LNCaP clone FGC (cell line): ENCODE results near the gene SLFN12.

ENCODE experiments used
- DNase-seq: peaks from one replicate; pipeline ENCODE4 v3.0.0-alpha.2; 2011; ENCODE audit warnings: low read depth
- H3K4me3 ChIP-seq: 2 replicates; pipeline ENCODE4 v1.5.1; 2011; ENCODE audit warnings: mild to moderate bottlenecking, low read depth, low read length, control low read depth
- TF ChIP-seq, protein P1 (sequence below): IDR thresholded peaks from 2 replicates; pipeline ENCODE4 v1.5.1; 2012; ENCODE audit warnings: mild to moderate bottlenecking; ENCODE audit not compliant: control insufficient read depth, insufficient read depth; ENCODE audit errors: extremely low read depth

Gene SLFN12

GRCh38 chr17:35432176-35433074 lies at the start of gene SLFN12:
TSS of gene SLFN12 (minus strand) at chr17:35432500. CDS start at chr17:35423028, 9,472 bp downstream.
- no peak within 1 kb of the TSS for H3K4me3 ChIP-seq
- TF ChIP-seq, protein P1, sequence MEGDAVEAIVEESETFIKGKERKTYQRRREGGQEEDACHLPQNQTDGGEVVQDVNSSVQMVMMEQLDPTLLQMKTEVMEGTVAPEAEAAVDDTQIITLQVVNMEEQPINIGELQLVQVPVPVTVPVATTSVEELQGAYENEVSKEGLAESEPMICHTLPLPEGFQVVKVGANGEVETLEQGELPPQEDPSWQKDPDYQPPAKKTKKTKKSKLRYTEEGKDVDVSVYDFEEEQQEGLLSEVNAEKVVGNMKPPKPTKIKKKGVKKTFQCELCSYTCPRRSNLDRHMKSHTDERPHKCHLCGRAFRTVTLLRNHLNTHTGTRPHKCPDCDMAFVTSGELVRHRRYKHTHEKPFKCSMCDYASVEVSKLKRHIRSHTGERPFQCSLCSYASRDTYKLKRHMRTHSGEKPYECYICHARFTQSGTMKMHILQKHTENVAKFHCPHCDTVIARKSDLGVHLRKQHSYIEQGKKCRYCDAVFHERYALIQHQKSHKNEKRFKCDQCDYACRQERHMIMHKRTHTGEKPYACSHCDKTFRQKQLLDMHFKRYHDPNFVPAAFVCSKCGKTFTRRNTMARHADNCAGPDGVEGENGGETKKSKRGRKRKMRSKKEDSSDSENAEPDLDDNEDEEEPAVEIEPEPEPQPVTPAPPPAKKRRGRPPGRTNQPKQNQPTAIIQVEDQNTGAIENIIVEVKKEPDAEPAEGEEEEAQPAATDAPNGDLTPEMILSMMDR = no peak
- no peak for DNase-seq

GRCh38 chr17:35479271-35479670 lies 47.0 kb upstream of the SLFN12 start:
- H3K4me3 ChIP-seq = no peak overlapping the region
- no peak for DNase-seq
- TF ChIP-seq, protein P1 = no peak

GRCh38 chr17:35477248-35477647 lies 44.9 kb upstream of the SLFN12 start:
- TF ChIP-seq, protein P1 = no peak
- no peak for DNase-seq
- no peak overlapping the region for H3K4me3 ChIP-seq

DNA sequence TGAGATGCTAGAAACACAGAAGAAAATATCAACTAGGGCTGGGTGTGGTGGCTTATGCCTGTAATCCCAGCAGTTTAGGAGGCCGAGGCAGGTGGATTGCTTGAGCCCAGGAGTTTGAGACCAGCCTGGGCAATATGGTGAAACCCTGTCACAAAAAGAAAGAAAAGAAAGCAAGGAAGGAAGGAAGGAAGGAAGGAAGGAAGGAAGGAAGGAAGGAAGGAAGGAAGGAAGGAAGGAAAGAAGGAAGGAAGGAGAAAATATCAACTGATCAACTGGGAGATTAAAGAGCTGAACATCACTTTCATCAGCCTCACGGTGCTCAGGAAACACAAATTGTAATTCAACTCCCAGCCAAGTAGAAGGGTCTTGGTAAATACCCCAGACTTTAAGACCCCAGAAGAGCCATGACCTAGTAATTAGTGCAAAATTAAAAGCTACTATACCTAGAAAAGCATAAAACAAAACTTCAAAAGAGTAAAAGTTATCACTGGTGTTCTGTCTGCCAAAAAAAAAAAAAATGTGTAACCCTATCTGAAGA lies 44.1 kb upstream of the SLFN12 start:
- TF ChIP-seq, protein P1 = no peak
- DNase-seq = no peak
- H3K4me3 ChIP-seq = no peak overlapping the region

- no peak for DNase-seq
- TF ChIP-seq, protein P1 = no peak
- H3K4me3 ChIP-seq = no peak overlapping the region
Observed at GRCh38 chr17:35468475-35468874, 36.2 kb upstream of the SLFN12 start.

GRCh38 chr17:35467824-35468223 lies 35.5 kb upstream of the SLFN12 start:
- DNase-seq = no peak
- TF ChIP-seq, protein P1 = no peak
- H3K4me3 ChIP-seq = no peak overlapping the region
